NCI-H774 (cell line): ENCODE data around the gene MACC1.
"Not testable (repeated sequence)": the region's sequence is repeated elsewhere in the genome, so short reads cannot be mapped to it uniquely, and the experiment has no call there.

ENCODE experiments used
- DNase-seq: peaks from one replicate; lab custom pipeline; 2025; lab: John Stamatoyannopoulos, UW

Gene MACC1

GRCh38 chr7:20128001-20128400, 89.2 kb downstream of the MACC1 start:
- DNase-seq: no peak

DNA sequence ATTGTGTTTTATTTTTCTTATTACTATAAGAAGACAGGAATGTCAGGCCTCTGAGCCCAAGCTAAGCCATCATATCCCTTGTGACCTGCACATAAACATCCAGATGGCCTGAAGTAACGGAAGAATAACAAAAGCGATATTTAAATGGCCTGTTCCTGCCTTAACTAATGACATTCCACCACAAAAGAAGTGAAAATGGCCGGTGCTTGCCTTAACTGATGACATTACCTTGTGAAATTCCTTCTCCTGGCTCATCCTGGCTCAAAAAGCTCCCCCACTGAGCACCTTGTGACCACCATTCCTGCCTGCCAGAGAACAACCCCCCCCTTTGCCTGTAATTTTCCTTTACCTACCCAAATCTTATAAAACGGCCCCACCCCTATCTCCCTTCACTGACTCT, 91.1 kb downstream of the MACC1 start:
- DNase-seq: not testable (repeated sequence)

DNA sequence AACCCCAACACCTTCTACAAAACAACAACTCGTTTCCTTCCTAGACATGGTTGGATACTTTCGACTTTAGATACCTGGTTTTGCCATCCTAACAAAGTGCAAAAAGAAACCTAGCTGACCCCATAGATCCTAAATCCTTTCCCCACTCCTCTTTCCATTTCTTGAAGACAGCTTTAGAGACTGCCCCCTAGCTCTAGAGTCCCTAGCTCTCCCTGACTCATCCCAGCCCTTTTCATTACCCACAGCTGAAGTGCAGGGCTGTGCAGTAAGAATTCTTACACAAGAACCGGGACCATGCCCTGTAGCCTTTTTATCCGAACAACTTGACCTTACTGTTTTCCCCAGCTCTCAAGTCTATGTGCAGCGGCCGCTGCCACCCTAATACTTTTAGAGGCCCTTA, 93.1 kb downstream of the MACC1 start:
- not testable (repeated sequence) for DNase-seq

GRCh38 chr7:20122653-20123316, 94.4 kb downstream of the MACC1 start:
- not testable (repeated sequence) for DNase-seq

GRCh38 chr7:20122073-20122472, 95.1 kb downstream of the MACC1 start:
- no peak for DNase-seq

GRCh38 chr7:20121404-20121803, 95.8 kb downstream of the MACC1 start:
- no peak for DNase-seq

- DNase-seq: not testable (repeated sequence)
Measured at GRCh38 chr7:20120611-20121168, 96.5 kb downstream of the MACC1 start.

DNA sequence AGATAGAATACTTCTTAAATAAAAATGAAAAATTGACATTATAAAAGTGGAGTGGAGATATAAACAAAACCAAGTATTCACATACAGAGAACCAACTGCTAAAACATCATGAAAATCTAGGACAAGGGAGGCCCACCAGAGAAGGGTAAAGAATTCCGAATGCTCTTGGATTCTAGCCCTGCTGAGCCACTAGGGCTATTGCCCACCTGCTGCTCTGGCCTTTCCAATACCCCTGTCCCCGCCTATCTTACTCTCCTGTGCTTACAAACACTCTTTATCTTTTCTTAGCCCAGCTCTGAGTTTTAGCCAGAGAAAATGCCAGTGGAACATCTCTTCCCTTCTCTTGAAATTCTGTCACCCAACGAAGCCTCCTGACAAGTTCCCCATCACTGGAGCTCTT, 100.3 kb downstream of the MACC1 start:
- no peak for DNase-seq

GRCh38 chr7:20114468-20114867, 102.7 kb downstream of the MACC1 start:
- DNase-seq: no peak

- DNase-seq: no peak
Measured at GRCh38 chr7:20113427-20114027, 103.7 kb downstream of the MACC1 start.

- DNase-seq: no peak
Measured at GRCh38 chr7:20112696-20113095, 104.5 kb downstream of the MACC1 start.

- no peak for DNase-seq
Measured at GRCh38 chr7:20111821-20112542, 105.2 kb downstream of the MACC1 start.

- DNase-seq: peak; percentile 17
Measured at GRCh38 chr7:20107582-20107981, 109.6 kb downstream of the MACC1 start.

GRCh38 chr7:20104696-20105095, 112.5 kb downstream of the MACC1 start:
- no peak for DNase-seq

GRCh38 chr7:20102982-20103381, 114.2 kb downstream of the MACC1 start:
- no peak for DNase-seq

GRCh38 chr7:20095862-20096261, 121.3 kb downstream of the MACC1 start:
- no peak for DNase-seq

GRCh38 chr7:20095436-20095835, 121.7 kb downstream of the MACC1 start:
- no peak for DNase-seq

DNA sequence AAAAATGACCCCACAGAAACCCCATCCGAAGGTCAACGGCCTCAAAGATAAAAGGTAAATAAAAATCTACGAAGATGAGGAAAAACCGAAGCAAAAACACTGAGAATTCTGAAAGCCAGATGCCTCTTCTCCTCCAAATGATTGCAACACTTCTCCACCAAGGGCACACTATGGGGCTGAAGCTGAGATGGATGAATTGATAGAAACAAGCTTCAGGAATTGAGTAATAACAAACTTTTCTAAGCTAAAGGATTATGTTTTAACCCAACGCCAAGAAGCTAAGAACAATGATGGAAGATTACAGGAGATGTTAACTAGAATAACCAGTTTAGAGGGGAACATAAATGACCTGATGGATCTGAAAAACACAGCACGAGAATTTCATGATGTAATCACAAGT, 127.8 kb downstream of the MACC1 start:
- DNase-seq: no peak

- no peak for DNase-seq
Measured at GRCh38 chr7:20085086-20085485, 132.1 kb downstream of the MACC1 start.
